ENCODE results near the gene HIBADH. TPM values are rescaled to one million over a fixed set of nuclear protein-coding genes. Genes with fewer than 3 reads are reported as not detected.
A peak's percentile ranks its signal among the peaks of the same experiment; 100 is the strongest.

The HIBADH gene
- total and polyA plus RNA-seq, 2 of the 4 experiments (the other 2 are of a cell fraction), result 36.6 to 52.5 TPM

GRCh38 chr7:27611059-27611458 lies 51.6 kb downstream of the HIBADH start:
- no peak overlapping the region for H2AFZ ChIP-seq (replicated peaks; ENCODE audit: low read length, poor library complexity)
- intact Hi-C loops (cut with micrococcal nuclease) (no loop called here), in situ Hi-C loops (cut with MboI; ENCODE audit: low sequenced_read_pairs) (no loop called here), dilution Hi-C loops (cut with HindIII; ENCODE audit: low sequenced_read_pairs, unreplicated experiment) (no loop called here)
- H4K20me1 ChIP-seq (ENCODE audit: insufficient read depth, low read length), result no peaks in the 10 kb centered on the region
- H3K56ac ChIP-seq (ENCODE audit: extremely low read depth, insufficient read depth, low read length), result no peak overlapping the region
- no peak overlapping the region for H3K18ac ChIP-seq (ENCODE audit: low read depth, low read length)
- 0 out of 2 replicates have a peak, but pooled peaks cover 4% of the 10 kb centered on the region for H3K9me1 ChIP-seq (ENCODE audit: insufficient read depth, low read length)
- no peak overlapping the region for H3K4me3 ChIP-seq (ENCODE audit: insufficient read depth, low read depth, low read length)
- H3K4me2 ChIP-seq (ENCODE audit: low read depth, low read length), result no peak overlapping the region
- H3K23ac ChIP-seq (ENCODE audit: low read depth, low read length), result no peak overlapping the region
- DNase-seq (peak; percentile 41), ATAC-seq (ENCODE audit: low read depth) (peak; percentile 63)
- no peak overlapping the region for H2AK9ac ChIP-seq (replicated peaks; ENCODE audit: low read depth, low read length, poor library complexity)
- no CpG with 5 or more reads among the region's 3 CpGs for WGBS, 2 experiments (ENCODE audit: extremely low coverage in 2 of 2, insufficient read length in 1 of 2)
- H3K79me1 ChIP-seq (ENCODE audit: low read depth in 1 of 2, low read length in 2 of 2), result peaks cover 2 to 4% of the 10 kb centered on the region in 2 experiments; a peak in 2 of 4 replicates
- H3K27me3 ChIP-seq (ENCODE audit: control insufficient read depth, insufficient read depth, low read length), result no peaks in the 10 kb centered on the region
- H3K4me1 ChIP-seq (ENCODE audit: control insufficient read depth, insufficient read depth, low read length), result peaks cover 6% of the 10 kb centered on the region
- no peak overlapping the region for H4K8ac ChIP-seq (ENCODE audit: low read depth in 2 of 2, low read length in 2 of 2)
- no peak overlapping the region for H2BK20ac ChIP-seq (ENCODE audit: low read depth, low read length)
- BruUV-seq (replicated peaks), result no TSS peak
- POLR2A ChIA-PET (ENCODE audit: unreplicated experiment), result no interaction called here
- no peak overlapping the region for H2AK5ac ChIP-seq (ENCODE audit: low read depth, low read length)
- H3K9ac ChIP-seq (ENCODE audit: low read depth, low read length), result no peak overlapping the region
- H2BK120ac ChIP-seq (ENCODE audit: low read depth, low read length), result no peak overlapping the region
- H3K9me3 ChIP-seq (ENCODE audit: control insufficient read depth, insufficient read depth, low read length), result peaks cover 3% of the 10 kb centered on the region; the same call in 1 of the 2 replicates
- H3K27ac ChIP-seq (ENCODE audit: insufficient read depth, low read length), result no peak overlapping the region
- H4K91ac ChIP-seq (ENCODE audit: insufficient read depth, low read depth, low read length), result no peak overlapping the region
- H3K36me3 ChIP-seq (ENCODE audit: control insufficient read depth, insufficient read depth, low read length), result no peaks in the 10 kb centered on the region
- H4K5ac ChIP-seq (ENCODE audit: low read depth, low read length), result no peak overlapping the region
- H3K14ac ChIP-seq (replicated peaks; ENCODE audit: low read depth, low read length), result no peak overlapping the region
- no peak overlapping the region for H2BK5ac ChIP-seq (ENCODE audit: low read depth, low read length, poor library complexity, severe bottlenecking)
- H2BK15ac ChIP-seq (ENCODE audit: low read depth, low read length), result no peak overlapping the region
- CTCF ChIA-PET, result interaction anchor here (0.6 to 0.7 kb wide), 2 partner anchors 10 to 134 kb away, joined by 5 to 6 read pairs; no protein-coding TSS in a partner anchor
- H3K4ac ChIP-seq (ENCODE audit: low read depth, low read length), result no peak overlapping the region
- TF ChIP-seq MAZ (IDR thresholded peaks at IDR 0.05; ENCODE audit: borderline replicate concordance, low read depth, low read length) (no peak), POLR2A (IDR thresholded peaks at IDR 0.05; ENCODE audit: low read depth, low read length) (no peak), CEBPB (IDR thresholded peaks at IDR 0.05; ENCODE audit: low read depth, low read length) (peak; percentile 72)

Data from IMR-90 (cell line).